Measurements from ENCODE around the gene GAL3ST3. TPM values are rescaled to one million over a fixed set of nuclear protein-coding genes. Genes with fewer than 3 reads are reported as not detected.

GAL3ST3 gene
- total RNA-seq, result 0.12 TPM in 1 of 2 replicates, not detected in the other

GRCh38 chr11:66048547-66049323, at the start of gene GAL3ST3:
Gene GAL3ST3 (minus strand): TSS chr11:66049161. CDS start chr11:66045415, 3,746 bp downstream.

GRCh38 chr11:66069715-66070603, 21.0 kb upstream of the GAL3ST3 start, which contains the start of gene PACS1:
Gene PACS1 (plus strand): TSS chr11:66070272. CDS start chr11:66070487, 215 bp downstream.

GRCh38 chr11:66051766-66052663, 3.1 kb upstream of the GAL3ST3 start, which contains the start of gene SF3B2:
Gene SF3B2 (plus strand): TSS chr11:66052364. CDS start chr11:66052385, 21 bp downstream.

GRCh38 chr11:66026017-66026529, 22.9 kb downstream of the GAL3ST3 start, which contains the start of gene CATSPER1:
Gene CATSPER1 (minus strand): TSS chr11:66026479. CDS start chr11:66026379, 100 bp downstream.

GRCh38 chr11:66011785-66012303, 37.1 kb downstream of the GAL3ST3 start, which contains the start of gene CST6:
Gene CST6 (plus strand): TSS chr11:66012008. CDS start chr11:66012045, 37 bp downstream.

GRCh38 chr11:66001942-66002647, 46.9 kb downstream of the GAL3ST3 start, which contains the start of the genes BANF1 and EIF1AD:
Gene BANF1 (plus strand): TSS chr11:66002503. CDS start chr11:66003251, 748 bp downstream.
Gene EIF1AD (minus strand): TSS chr11:66002157. CDS start chr11:66000389, 1,768 bp downstream.

Other genes with a start within 250 kb of the GAL3ST3 start
- 0.44 and 0.75 TPM in 2 replicates for gene SNX32, start 215.2 kb downstream of the GAL3ST3 start, total RNA-seq
- 904 and 1,254 TPM in 2 replicates for gene CFL1, start 191.0 kb downstream of the GAL3ST3 start, total RNA-seq
- gene MUS81, start 188.7 kb downstream of the GAL3ST3 start, total RNA-seq, result 61.0 and 61.1 TPM in 2 replicates
- gene EFEMP2, start 176.4 kb downstream of the GAL3ST3 start, total RNA-seq, result 37.7 and 62.2 TPM in 2 replicates
- gene CTSW, start 169.3 kb downstream of the GAL3ST3 start, total RNA-seq, result 0.12 TPM in 1 of 2 replicates, not detected in the other
- 185 and 189 TPM in 2 replicates for gene FIBP, start 160.7 kb downstream of the GAL3ST3 start, total RNA-seq
- gene CCDC85B, start 158.5 kb downstream of the GAL3ST3 start, total RNA-seq, result 93.9 and 99.7 TPM in 2 replicates
- 21.4 and 63.9 TPM in 2 replicates for gene FOSL1, start 148.8 kb downstream of the GAL3ST3 start, total RNA-seq
- gene C11orf68, start 130.1 kb downstream of the GAL3ST3 start, total RNA-seq, result 28.2 and 37.5 TPM in 2 replicates
- gene DRAP1, start 129.7 kb downstream of the GAL3ST3 start, total RNA-seq, result 313 and 580 TPM in 2 replicates
- 0.11 and 0.37 TPM in 2 replicates for gene TSGA10IP, start 103.7 kb downstream of the GAL3ST3 start, total RNA-seq
- 66.6 and 68.2 TPM in 2 replicates for gene SART1, start 87.4 kb downstream of the GAL3ST3 start, total RNA-seq
- 31.2 and 42.6 TPM in 2 replicates for gene EIF1AD, start 47.0 kb downstream of the GAL3ST3 start, total RNA-seq
- gene BANF1, start 46.7 kb downstream of the GAL3ST3 start, total RNA-seq, result 19.3 and 20.2 TPM in 2 replicates
- gene CST6, start 37.2 kb downstream of the GAL3ST3 start, total RNA-seq, result not detected in 2 replicates
- under 0.01 TPM in 1 of 2 replicates, not detected in the other for gene CATSPER1, start 22.7 kb downstream of the GAL3ST3 start, total RNA-seq
- gene SF3B2, start 3.2 kb upstream of the GAL3ST3 start, total RNA-seq, result 157 and 183 TPM in 2 replicates
- 25.8 and 34.7 TPM in 2 replicates for gene PACS1, start 21.1 kb upstream of the GAL3ST3 start, total RNA-seq
- gene KLC2, start 208.5 kb upstream of the GAL3ST3 start, total RNA-seq, result 27.3 and 28.5 TPM in 2 replicates
- gene RAB1B, start 219.5 kb upstream of the GAL3ST3 start, total RNA-seq, result 74.4 and 83.9 TPM in 2 replicates
- 0.11 and 0.25 TPM in 2 replicates for gene CNIH2, start 229.0 kb upstream of the GAL3ST3 start, total RNA-seq
- gene YIF1A, start 240.0 kb upstream of the GAL3ST3 start, total RNA-seq, result 185 and 214 TPM in 2 replicates
- gene TMEM151A, start 242.7 kb upstream of the GAL3ST3 start, total RNA-seq, result under 0.01 and 0.11 TPM in 2 replicates

Data from uterine smooth muscle cell (primary cell).